HL-60 (cell line): ENCODE results near the gene CNTN6.

ENCODE experiments used
- DNase-seq, 2 experiments: peaks; one replicate each; pipeline ENCODE4 v3.0.0-alpha.2; 2010 to 2020; ENCODE audit warnings: low read depth in 1 of 2, low spot score in 1 of 2
- H3K27ac ChIP-seq: fragments of 250-450 bp; sonication (Bioruptor Pico); replicated peaks from 2 replicates; pipeline ENCODE4 v1.5.1; 2020; ENCODE audit warnings: mild to moderate bottlenecking, moderate library complexity
- H3K27me3 ChIP-seq: fragments of 250-450 bp; sonication (Bioruptor Pico); 2 replicates; pipeline ENCODE4 v1.5.1; 2021; ENCODE audit warnings: mild to moderate bottlenecking, moderate library complexity; ENCODE audit not compliant: insufficient read depth, poor library complexity, severe bottlenecking
- H3K4me3 ChIP-seq: replicated peaks from 2 replicates; pipeline ENCODE4 v1.5.1; 2011; ENCODE audit warnings: mild to moderate bottlenecking, control low read depth, low read length; ENCODE audit not compliant: insufficient read depth
- CTCF ChIP-seq: IDR thresholded peaks from one replicate; pipeline ENCODE4 v1.5.1; 2011; ENCODE audit warnings: low read length, control low read depth, inconsistent platforms; ENCODE audit not compliant: insufficient read depth
- GABPA ChIP-seq: IDR thresholded peaks from 2 replicates; pipeline ENCODE4 v1.6.1; 2012; ENCODE audit warnings: low read depth
- POLR2AphosphoS5 ChIP-seq: IDR thresholded peaks from 2 replicates; pipeline ENCODE4 v1.6.1; 2012; ENCODE audit warnings: low read depth
- REST ChIP-seq: IDR thresholded peaks from 2 replicates; pipeline ENCODE4 v1.6.1; 2012; ENCODE audit warnings: low read depth; ENCODE audit not compliant: insufficient replicate concordance
- SPI1 ChIP-seq: IDR thresholded peaks from 2 replicates; pipeline ENCODE4 v1.6.1; 2012; ENCODE audit warnings: low read depth, mild to moderate bottlenecking, borderline replicate concordance

The CNTN6 gene

DNA sequence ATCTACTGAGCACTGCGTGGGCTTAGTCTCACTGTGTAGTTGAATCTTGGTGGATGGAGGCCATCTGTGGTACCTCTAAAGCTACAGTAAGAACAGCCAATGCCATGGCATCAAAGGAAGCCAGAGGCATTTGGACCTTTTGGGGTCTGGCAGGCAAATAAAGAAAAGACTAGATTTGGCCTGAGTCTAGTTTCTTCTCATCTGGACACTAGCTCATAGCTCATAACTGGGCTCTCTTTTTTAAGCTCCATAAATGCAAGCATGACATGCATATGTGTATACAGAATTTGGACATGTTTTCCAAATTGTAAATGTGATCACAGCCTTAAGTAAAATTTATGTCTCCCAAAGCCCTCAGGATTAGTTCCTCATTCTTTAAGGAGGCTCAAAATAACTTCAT, 107.5 kb downstream of the CNTN6 start:
- H3K27me3 ChIP-seq = no peaks in the 10 kb centered on the region
- no peak for DNase-seq
- TF ChIP-seq CTCF = no peak
- TF ChIP-seq REST = no peak
- no peak for TF ChIP-seq POLR2AphosphoS5
- no peak for TF ChIP-seq GABPA
- no peak for TF ChIP-seq SPI1
- H3K4me3 ChIP-seq = no peak overlapping the region
- no peak overlapping the region for H3K27ac ChIP-seq

DNA sequence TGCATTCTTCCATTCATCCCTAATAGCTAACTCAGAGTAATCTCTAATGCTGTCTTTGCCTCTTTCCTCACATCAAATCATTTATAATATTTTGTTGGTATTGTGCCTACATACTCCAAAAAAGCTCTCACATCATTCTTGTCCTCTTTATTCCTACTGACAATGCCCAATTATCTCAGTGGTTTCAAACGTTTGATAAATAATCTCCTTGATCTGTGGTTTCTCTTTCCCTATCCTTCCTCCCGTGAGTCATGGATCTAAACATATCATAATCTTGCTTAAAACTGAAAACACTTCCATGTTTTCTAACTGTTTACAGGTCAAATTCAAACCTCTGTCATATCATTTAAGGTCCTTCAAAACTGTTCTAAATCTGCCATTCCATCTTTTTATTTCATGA, 115.1 kb downstream of the CNTN6 start:
- H3K4me3 ChIP-seq = no peak overlapping the region
- H3K27ac ChIP-seq = no peak overlapping the region
- TF ChIP-seq REST (no peak), GABPA (no peak), POLR2AphosphoS5 (no peak), SPI1 (no peak), CTCF (no peak)
- DNase-seq = no peak
- H3K27me3 ChIP-seq = no peaks in the 10 kb centered on the region

DNA sequence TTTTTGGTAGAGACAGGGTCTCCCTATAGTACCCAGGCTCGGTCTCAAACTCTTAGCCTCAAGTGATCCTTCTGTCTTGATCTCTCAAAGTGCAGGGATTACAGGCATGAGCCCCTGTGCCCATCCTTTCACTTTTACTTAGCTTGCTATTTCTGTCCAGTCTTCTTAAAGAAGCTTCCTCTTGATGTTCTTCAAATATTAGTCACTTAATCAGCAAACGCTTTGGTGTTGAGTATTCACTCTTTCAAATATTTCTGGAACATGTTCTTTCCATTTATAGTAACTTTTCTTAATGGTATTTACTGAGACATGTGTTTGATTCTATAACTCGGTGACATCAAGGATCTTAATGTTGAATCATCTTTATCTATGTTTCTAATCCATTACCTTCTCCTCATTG, 122.1 kb downstream of the CNTN6 start:
- Histone ChIP-seq H3K4me3 (no peak overlapping the region), H3K27ac (no peak overlapping the region), H3K27me3 (no peaks in the 10 kb centered on the region)
- no peak for TF ChIP-seq CTCF
- TF ChIP-seq GABPA = no peak
- no peak for TF ChIP-seq POLR2AphosphoS5
- no peak for DNase-seq

- no peak overlapping the region for H3K4me3 ChIP-seq
- no peak for DNase-seq
- no peaks in the 10 kb centered on the region for H3K27me3 ChIP-seq
- TF ChIP-seq SPI1 = no peak
- TF ChIP-seq GABPA = no peak
- TF ChIP-seq POLR2AphosphoS5 = no peak
- no peak for TF ChIP-seq CTCF
- no peak for TF ChIP-seq REST
- no peak overlapping the region for H3K27ac ChIP-seq
These were observed 124.0 kb downstream of the CNTN6 start for GRCh38 chr3:1216856-1217255.
